ENCODE measurements around the gene ANKLE2.
A peak's percentile ranks its signal among the peaks of the same experiment; 100 is the strongest.

Gene ANKLE2

GRCh38 chr12:132761921-132762583, 420 bp upstream of the ANKLE2 start (continued):
- TF ChIP-seq BCL11B (tag by site-specific recombination; IDR thresholded peaks at IDR 0.05; ENCODE audit: low read depth): no peak
- TF ChIP-seq ZNF585B (tag by site-specific recombination; IDR thresholded peaks at IDR 0.05): no peak; the same call in 1 of the 2 replicates
- TF ChIP-seq ZNF707 (tag by site-specific recombination; IDR thresholded peaks at IDR 0.05): no peak
- peak; percentile 77; the same call in 1 of the 2 replicates for TF ChIP-seq KLF7 (tag by site-specific recombination; IDR thresholded peaks at IDR 0.05; ENCODE audit: borderline replicate concordance)
- TF ChIP-seq ZNF529 (tag by site-specific recombination; IDR thresholded peaks at IDR 0.05; ENCODE audit: insufficient replicate concordance): no peak
- TF ChIP-seq, protein P1, sequence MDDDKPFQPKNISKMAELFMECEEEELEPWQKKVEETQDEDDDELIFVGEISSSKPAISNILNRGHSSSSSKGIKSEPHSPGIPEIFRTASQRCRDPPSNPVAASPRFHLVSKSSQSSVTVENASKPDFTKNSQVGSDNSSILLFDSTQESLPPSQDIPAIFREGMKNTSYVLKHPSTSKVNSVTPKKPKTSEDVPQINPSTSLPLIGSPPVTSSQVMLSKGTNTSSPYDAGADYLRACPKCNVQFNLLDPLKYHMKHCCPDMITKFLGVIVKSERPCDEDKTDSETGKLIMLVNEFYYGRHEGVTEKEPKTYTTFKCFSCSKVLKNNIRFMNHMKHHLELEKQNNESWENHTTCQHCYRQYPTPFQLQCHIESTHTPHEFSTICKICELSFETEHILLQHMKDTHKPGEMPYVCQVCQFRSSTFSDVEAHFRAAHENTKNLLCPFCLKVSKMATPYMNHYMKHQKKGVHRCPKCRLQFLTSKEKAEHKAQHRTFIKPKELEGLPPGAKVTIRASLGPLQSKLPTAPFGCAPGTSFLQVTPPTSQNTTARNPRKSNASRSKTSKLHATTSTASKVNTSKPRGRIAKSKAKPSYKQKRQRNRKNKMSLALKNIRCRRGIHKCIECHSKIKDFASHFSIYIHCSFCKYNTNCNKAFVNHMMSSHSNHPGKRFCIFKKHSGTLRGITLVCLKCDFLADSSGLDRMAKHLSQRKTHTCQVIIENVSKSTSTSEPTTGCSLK (tag by site-specific recombination; IDR thresholded peaks at IDR 0.05): no peak
- TF ChIP-seq ZNF560 (tag by site-specific recombination; IDR thresholded peaks at IDR 0.05; ENCODE audit: borderline replicate concordance): no peak
- TF ChIP-seq, protein P2, sequence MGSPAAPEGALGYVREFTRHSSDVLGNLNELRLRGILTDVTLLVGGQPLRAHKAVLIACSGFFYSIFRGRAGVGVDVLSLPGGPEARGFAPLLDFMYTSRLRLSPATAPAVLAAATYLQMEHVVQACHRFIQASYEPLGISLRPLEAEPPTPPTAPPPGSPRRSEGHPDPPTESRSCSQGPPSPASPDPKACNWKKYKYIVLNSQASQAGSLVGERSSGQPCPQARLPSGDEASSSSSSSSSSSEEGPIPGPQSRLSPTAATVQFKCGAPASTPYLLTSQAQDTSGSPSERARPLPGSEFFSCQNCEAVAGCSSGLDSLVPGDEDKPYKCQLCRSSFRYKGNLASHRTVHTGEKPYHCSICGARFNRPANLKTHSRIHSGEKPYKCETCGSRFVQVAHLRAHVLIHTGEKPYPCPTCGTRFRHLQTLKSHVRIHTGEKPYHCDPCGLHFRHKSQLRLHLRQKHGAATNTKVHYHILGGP (tag by site-specific recombination; IDR thresholded peaks at IDR 0.05): no peak
- TF ChIP-seq ZNF280D (tag by site-specific recombination; IDR thresholded peaks at IDR 0.05): no peak; the same call in 1 of the 2 replicates
- no peak for TF ChIP-seq ZNF514 (tag by site-specific recombination; IDR thresholded peaks at IDR 0.05)
- TF ChIP-seq, protein P3, sequence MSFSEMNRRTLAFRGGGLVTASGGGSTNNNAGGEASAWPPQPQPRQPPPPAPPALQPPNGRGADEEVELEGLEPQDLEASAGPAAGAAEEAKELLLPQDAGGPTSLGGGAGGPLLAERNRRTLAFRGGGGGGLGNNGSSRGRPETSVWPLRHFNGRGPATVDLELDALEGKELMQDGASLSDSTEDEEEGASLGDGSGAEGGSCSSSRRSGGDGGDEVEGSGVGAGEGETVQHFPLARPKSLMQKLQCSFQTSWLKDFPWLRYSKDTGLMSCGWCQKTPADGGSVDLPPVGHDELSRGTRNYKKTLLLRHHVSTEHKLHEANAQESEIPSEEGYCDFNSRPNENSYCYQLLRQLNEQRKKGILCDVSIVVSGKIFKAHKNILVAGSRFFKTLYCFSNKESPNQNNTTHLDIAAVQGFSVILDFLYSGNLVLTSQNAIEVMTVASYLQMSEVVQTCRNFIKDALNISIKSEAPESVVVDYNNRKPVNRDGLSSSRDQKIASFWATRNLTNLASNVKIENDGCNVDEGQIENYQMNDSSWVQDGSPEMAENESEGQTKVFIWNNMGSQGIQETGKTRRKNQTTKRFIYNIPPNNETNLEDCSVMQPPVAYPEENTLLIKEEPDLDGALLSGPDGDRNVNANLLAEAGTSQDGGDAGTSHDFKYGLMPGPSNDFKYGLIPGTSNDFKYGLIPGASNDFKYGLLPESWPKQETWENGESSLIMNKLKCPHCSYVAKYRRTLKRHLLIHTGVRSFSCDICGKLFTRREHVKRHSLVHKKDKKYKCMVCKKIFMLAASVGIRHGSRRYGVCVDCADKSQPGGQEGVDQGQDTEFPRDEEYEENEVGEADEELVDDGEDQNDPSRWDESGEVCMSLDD (tag by site-specific recombination; IDR thresholded peaks at IDR 0.05): peak; percentile 86
- TF ChIP-seq ZNF677 (tag by site-specific recombination; IDR thresholded peaks at IDR 0.05): no peak
- TF ChIP-seq ZNF610 (tag by site-specific recombination; IDR thresholded peaks at IDR 0.05; ENCODE audit: borderline replicate concordance): peak; percentile 83
- TF ChIP-seq ZNF311 (tag by site-specific recombination; IDR thresholded peaks at IDR 0.05; ENCODE audit: borderline replicate concordance): no peak
- no peak for TF ChIP-seq ZNF549 (tag by site-specific recombination; IDR thresholded peaks at IDR 0.05)
- TF ChIP-seq ZNF133 (tag by site-specific recombination; IDR thresholded peaks at IDR 0.05): no peak
- TF ChIP-seq ZBTB20 (tag by site-specific recombination; IDR thresholded peaks at IDR 0.05): peak; percentile 96
- no peak for TF ChIP-seq YY2 (tag by site-specific recombination; IDR thresholded peaks at IDR 0.05)
- peak; percentile 92 for TF ChIP-seq KLF8 (tag by site-specific recombination; IDR thresholded peaks at IDR 0.05)
- TF ChIP-seq ZSCAN5A (tag by site-specific recombination; IDR thresholded peaks at IDR 0.05): peak; percentile 61; the same call in 1 of the 2 replicates
- TF ChIP-seq ZNF132 (tag by site-specific recombination; IDR thresholded peaks at IDR 0.05; ENCODE audit: borderline replicate concordance): no peak
- TF ChIP-seq ZEB2 (tag by site-specific recombination; IDR thresholded peaks at IDR 0.05): peak; percentile 80; the same call in 1 of the 2 replicates
- peak; percentile 46; the same call in 1 of the 2 replicates for TF ChIP-seq ZBTB7A (tag by site-specific recombination; IDR thresholded peaks at IDR 0.05; ENCODE audit: low read depth)
- TF ChIP-seq ZNF473 (tag by site-specific recombination; IDR thresholded peaks at IDR 0.05): no peak
- TF ChIP-seq, protein P4, sequence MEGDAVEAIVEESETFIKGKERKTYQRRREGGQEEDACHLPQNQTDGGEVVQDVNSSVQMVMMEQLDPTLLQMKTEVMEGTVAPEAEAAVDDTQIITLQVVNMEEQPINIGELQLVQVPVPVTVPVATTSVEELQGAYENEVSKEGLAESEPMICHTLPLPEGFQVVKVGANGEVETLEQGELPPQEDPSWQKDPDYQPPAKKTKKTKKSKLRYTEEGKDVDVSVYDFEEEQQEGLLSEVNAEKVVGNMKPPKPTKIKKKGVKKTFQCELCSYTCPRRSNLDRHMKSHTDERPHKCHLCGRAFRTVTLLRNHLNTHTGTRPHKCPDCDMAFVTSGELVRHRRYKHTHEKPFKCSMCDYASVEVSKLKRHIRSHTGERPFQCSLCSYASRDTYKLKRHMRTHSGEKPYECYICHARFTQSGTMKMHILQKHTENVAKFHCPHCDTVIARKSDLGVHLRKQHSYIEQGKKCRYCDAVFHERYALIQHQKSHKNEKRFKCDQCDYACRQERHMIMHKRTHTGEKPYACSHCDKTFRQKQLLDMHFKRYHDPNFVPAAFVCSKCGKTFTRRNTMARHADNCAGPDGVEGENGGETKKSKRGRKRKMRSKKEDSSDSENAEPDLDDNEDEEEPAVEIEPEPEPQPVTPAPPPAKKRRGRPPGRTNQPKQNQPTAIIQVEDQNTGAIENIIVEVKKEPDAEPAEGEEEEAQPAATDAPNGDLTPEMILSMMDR (tag by site-specific recombination; IDR thresholded peaks at IDR 0.05): peak; percentile 90
